Sigmoid colon (tissue), 4 donors: ENCODE data around the gene CAPN8.

Experiments
- CTCF ChIP-seq, 4 experiments: fragments of 450-650 bp in 3 of 4; fragments of 200-600 bp in 1 of 4; IDR thresholded peaks; one replicate each; pipeline ENCODE4 v1.5.1; 2016 to 2019; ENCODE audit warnings: antibody characterized with exemption in 4 of 4, mild to moderate bottlenecking in 3 of 4, moderate library complexity in 2 of 4
- EP300 ChIP-seq, 4 donors: sonication (generic); formaldehyde crosslinking; IDR thresholded peaks; one replicate each; pipeline ENCODE4 v1.6.1; 2017; ENCODE audit warnings: antibody characterized with exemption in 4 of 4
- POLR2A ChIP-seq, 2 donors: fragments of 450-650 bp; IDR thresholded peaks; one replicate each; pipeline ENCODE4 v1.6.1; 2016; ENCODE audit warnings: antibody characterized with exemption in 2 of 2, mild to moderate bottlenecking in 2 of 2, moderate library complexity in 2 of 2
- POLR2AphosphoS5 ChIP-seq, 4 donors: sonication (generic); formaldehyde crosslinking; IDR thresholded peaks; one replicate each; pipeline ENCODE4 v1.6.1; 2017; ENCODE audit warnings: antibody characterized with exemption in 4 of 4

GRCh38 chr1:223521150-223521549 lies 144.4 kb downstream of the CAPN8 start:
- no peak for TF ChIP-seq POLR2A (IDR thresholded peaks at IDR 0.05)
- no peak for TF ChIP-seq EP300 (IDR thresholded peaks at IDR 0.05)
- no peak for TF ChIP-seq CTCF (IDR thresholded peaks at IDR 0.05)
- no peak for TF ChIP-seq POLR2AphosphoS5 (IDR thresholded peaks at IDR 0.05)
